Adrenal gland (tissue), 5 donors: ENCODE measurements around the gene ADAMTS7.

ENCODE experiments used
- POLR2A ChIP-seq, 2 donors: fragments of 450-650 bp; IDR thresholded peaks; one replicate each; pipeline ENCODE4 v1.6.1; 2017; ENCODE audit warnings: antibody characterized with exemption in 2 of 2, mild to moderate bottlenecking in 2 of 2, moderate library complexity in 1 of 2
- TF ChIP-seq, protein P1 (sequence below), 6 experiments: fragments of 450-650 bp in 4 of 6; fragments of 200-600 bp in 2 of 6; sonication (generic) in 1 of 6; IDR thresholded peaks; 1 replicate in 5 of 6; 2 replicates in 1 of 6; pipeline versions ENCODE4 v1.5.1 to v1.8.0; 2016 to 2021; ENCODE audit warnings: antibody characterized with exemption in 6 of 6, mild to moderate bottlenecking in 2 of 6, moderate library complexity in 1 of 6
- donor health status: DM: no; HTN: no; CAD: no.

DNA sequence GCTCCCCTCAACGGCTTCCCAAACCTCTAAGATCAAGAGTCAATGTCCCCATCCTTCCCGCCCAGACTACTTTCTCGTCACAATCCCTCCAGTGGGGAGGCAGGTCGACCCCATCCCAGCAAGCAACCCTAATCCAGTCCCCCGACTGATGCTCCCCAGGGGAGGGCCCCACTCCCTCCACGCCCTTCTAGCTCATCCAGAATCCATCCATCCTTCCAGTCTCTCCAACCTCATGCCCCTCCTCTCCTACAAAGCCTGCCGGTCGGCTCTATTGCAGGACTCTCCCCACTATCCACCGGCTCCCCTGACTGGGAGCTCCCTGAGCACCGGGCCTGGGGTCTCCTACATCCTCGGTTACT lies 1.3 kb downstream of the ADAMTS7 start:
- TF ChIP-seq, protein P1, sequence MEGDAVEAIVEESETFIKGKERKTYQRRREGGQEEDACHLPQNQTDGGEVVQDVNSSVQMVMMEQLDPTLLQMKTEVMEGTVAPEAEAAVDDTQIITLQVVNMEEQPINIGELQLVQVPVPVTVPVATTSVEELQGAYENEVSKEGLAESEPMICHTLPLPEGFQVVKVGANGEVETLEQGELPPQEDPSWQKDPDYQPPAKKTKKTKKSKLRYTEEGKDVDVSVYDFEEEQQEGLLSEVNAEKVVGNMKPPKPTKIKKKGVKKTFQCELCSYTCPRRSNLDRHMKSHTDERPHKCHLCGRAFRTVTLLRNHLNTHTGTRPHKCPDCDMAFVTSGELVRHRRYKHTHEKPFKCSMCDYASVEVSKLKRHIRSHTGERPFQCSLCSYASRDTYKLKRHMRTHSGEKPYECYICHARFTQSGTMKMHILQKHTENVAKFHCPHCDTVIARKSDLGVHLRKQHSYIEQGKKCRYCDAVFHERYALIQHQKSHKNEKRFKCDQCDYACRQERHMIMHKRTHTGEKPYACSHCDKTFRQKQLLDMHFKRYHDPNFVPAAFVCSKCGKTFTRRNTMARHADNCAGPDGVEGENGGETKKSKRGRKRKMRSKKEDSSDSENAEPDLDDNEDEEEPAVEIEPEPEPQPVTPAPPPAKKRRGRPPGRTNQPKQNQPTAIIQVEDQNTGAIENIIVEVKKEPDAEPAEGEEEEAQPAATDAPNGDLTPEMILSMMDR (IDR thresholded peaks at IDR 0.05): no peak
- TF ChIP-seq POLR2A (IDR thresholded peaks at IDR 0.05): no peak
